ENCODE results near the gene GCNT2. TPM values are rescaled to one million over a fixed set of nuclear protein-coding genes. Genes with fewer than 3 reads are reported as not detected.
"Not testable (repeated sequence)": the region's sequence is repeated elsewhere in the genome, so short reads cannot be mapped to it uniquely, and the experiment has no call there.

The GCNT2 gene
- polyA plus RNA-seq, 3 donors = 3.5 to 10.0 (median 4.3) TPM

DNA sequence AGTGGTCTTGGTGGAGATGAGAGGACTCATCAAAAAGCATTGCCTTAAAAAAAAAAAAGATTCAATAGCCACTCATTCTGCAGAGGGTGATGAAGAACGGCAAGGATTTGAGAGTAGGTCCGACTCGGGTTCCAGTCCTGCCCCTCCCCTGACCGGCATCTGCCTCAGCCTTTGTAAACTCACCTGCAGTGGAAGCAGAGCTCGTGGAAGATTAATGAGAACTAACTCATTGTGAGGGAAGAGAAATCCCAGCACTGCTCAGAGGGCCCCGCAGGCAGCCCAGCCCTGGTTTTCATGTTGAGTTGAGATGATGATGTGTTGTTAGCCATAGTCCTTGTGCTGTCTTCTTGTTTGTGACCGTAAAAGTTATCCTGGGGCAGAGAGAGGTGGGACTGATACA lies 59.4 kb downstream of the GCNT2 start:
- Histone ChIP-seq H3K79me2 (ENCODE audit: insufficient read depth, low read length) (peaks cover 36% of the 10 kb centered on the region), H4K20me1 (ENCODE audit: insufficient read depth, low read length) (peaks cover 63% of the 10 kb centered on the region), H2AFZ (ENCODE audit: insufficient read depth, low read depth, low read length, poor library complexity, severe bottlenecking) (no peak overlapping the region), H3K27ac (ENCODE audit: low read depth in 1 of 2, low read length in 2 of 2) (no peak overlapping the region), H3K27me3 (ENCODE audit: control insufficient read depth in 2 of 2, insufficient read depth in 2 of 2, low read length in 2 of 2) (no peaks in the 10 kb centered on the region), H3K4me2 (replicated peaks; ENCODE audit: extremely low read depth, low read length, poor library complexity, severe bottlenecking) (no peak overlapping the region), H3K9me3 (replicated peaks in 1 of 2; ENCODE audit: control insufficient read depth in 1 of 2, insufficient read depth in 1 of 2, low read length in 2 of 2) (no peaks in the 10 kb centered on the region), H3K4me1 (ENCODE audit: control insufficient read depth in 1 of 2, insufficient read depth in 2 of 2, low read length in 2 of 2) (peaks cover 5 to 9% of the 10 kb centered on the region in 2 donors), H3K9ac (ENCODE audit: insufficient read depth, low read length, poor library complexity, severe bottlenecking) (no peak overlapping the region), H3K36me3 (replicated peaks in 1 of 2; ENCODE audit: control insufficient read depth in 1 of 2, insufficient read depth in 2 of 2, low read length in 2 of 2) (peaks cover 10 to 19% of the 10 kb centered on the region in 2 donors), H3K4me3 (replicated peaks in 1 of 3; ENCODE audit: low read depth in 2 of 3, low read length in 3 of 3) (no peak overlapping the region)
- Mint-ChIP-seq H3K9me3 (peaks cover 0 to 3% (median 0%) of the 10 kb centered on the region in 7 donors), H3K27me3 (ENCODE audit: low read depth in 3 of 3) (peaks cover 0 to 1% (median under 1%) of the 10 kb centered on the region in 3 donors), H3K27ac (peak overlapping the region in 3 of 7 donors; percentile 58 to 60 (median 59)), H3K36me3 (peaks cover 25 to 31% of the 10 kb centered on the region in 2 donors), H3K4me1 (peaks cover 28% of the 10 kb centered on the region), H3K4me3 (no peak overlapping the region)
- 98% methylated on average over 6 of the region's 7 CpGs for WGBS (ENCODE audit: insufficient coverage)
- intact Hi-C loops (cut with micrococcal nuclease) = no loop called here
- TF ChIP-seq, protein P1, sequence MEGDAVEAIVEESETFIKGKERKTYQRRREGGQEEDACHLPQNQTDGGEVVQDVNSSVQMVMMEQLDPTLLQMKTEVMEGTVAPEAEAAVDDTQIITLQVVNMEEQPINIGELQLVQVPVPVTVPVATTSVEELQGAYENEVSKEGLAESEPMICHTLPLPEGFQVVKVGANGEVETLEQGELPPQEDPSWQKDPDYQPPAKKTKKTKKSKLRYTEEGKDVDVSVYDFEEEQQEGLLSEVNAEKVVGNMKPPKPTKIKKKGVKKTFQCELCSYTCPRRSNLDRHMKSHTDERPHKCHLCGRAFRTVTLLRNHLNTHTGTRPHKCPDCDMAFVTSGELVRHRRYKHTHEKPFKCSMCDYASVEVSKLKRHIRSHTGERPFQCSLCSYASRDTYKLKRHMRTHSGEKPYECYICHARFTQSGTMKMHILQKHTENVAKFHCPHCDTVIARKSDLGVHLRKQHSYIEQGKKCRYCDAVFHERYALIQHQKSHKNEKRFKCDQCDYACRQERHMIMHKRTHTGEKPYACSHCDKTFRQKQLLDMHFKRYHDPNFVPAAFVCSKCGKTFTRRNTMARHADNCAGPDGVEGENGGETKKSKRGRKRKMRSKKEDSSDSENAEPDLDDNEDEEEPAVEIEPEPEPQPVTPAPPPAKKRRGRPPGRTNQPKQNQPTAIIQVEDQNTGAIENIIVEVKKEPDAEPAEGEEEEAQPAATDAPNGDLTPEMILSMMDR (IDR thresholded peaks at IDR 0.05) = no peak
- no peak for DNase-seq

DNA sequence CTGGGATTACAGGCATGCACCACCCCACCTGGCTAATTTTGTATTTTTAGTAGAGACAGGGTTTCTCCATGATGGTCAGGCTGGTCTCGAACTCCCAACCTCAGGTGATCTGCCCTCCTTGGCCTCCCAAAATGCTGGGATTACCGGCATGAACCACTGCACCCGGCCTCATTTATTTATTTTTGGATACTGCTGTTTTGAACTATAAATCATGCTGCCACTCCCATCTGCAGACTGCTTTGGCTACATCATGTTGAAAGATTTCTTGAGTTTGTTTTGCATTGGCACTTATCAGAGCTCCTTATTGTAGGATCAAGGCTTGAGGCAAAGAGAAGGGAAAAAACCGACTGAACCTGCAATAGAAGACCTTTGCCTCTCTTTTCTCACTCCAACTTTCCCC lies 60.3 kb downstream of the GCNT2 start:
- H3K27ac ChIP-seq (ENCODE audit: low read depth in 1 of 2, low read length in 2 of 2); H3K4me3 ChIP-seq (replicated peaks in 1 of 3; ENCODE audit: low read depth in 2 of 3, low read length in 3 of 3); H3K9me3 Mint-ChIP-seq; H3K9me3 ChIP-seq (replicated peaks in 1 of 2; ENCODE audit: control insufficient read depth in 1 of 2, insufficient read depth in 1 of 2, low read length in 2 of 2); H3K4me1 ChIP-seq (ENCODE audit: control insufficient read depth in 1 of 2, insufficient read depth in 2 of 2, low read length in 2 of 2); DNase-seq; H2AFZ ChIP-seq (ENCODE audit: insufficient read depth, low read depth, low read length, poor library complexity, severe bottlenecking); H3K9ac ChIP-seq (ENCODE audit: insufficient read depth, low read length, poor library complexity, severe bottlenecking); H3K4me2 ChIP-seq (replicated peaks; ENCODE audit: extremely low read depth, low read length, poor library complexity, severe bottlenecking); H3K27me3 Mint-ChIP-seq (ENCODE audit: low read depth in 3 of 3); H3K27me3 ChIP-seq (ENCODE audit: control insufficient read depth in 2 of 2, insufficient read depth in 2 of 2, low read length in 2 of 2); H3K4me3 Mint-ChIP-seq; intact Hi-C loops (cut with micrococcal nuclease): not testable (repeated sequence)
- peaks cover 30% of the 10 kb centered on the region for H3K4me1 Mint-ChIP-seq
- H3K79me2 ChIP-seq (ENCODE audit: insufficient read depth, low read length) = peaks cover 42% of the 10 kb centered on the region
- peak overlapping the region in 1 of 7 donors; percentile 73 for H3K27ac Mint-ChIP-seq
- H3K36me3 ChIP-seq (replicated peaks in 1 of 2; ENCODE audit: control insufficient read depth in 1 of 2, insufficient read depth in 2 of 2, low read length in 2 of 2) = peaks cover 6 to 23% of the 10 kb centered on the region in 2 donors
- H4K20me1 ChIP-seq (ENCODE audit: insufficient read depth, low read length) = peaks cover 68% of the 10 kb centered on the region
- no CpG with 5 or more reads among the region's 4 CpGs for WGBS (ENCODE audit: insufficient coverage)
- peaks cover 27 to 33% of the 10 kb centered on the region in 2 donors for H3K36me3 Mint-ChIP-seq
